Activated CD8-positive, alpha-beta T cell treated with anti-CD3 and anti-CD28 coated beads for 36 hours (primary cell): ENCODE results near the gene PIM2. TPM values are rescaled to one million over a fixed set of nuclear protein-coding genes. Genes with fewer than 3 reads are reported as not detected.

ENCODE experiments used
- ATAC-seq: fragments of 200-7000 bp; cut with Tn5 transposase; one replicate; pipeline ENCODE4 v1.10.0; 2021; ENCODE audit warnings: mild to moderate bottlenecking, moderate library complexity
- CTCF ChIA-PET: fragments of 350-600 bp; sonication (Branson Sonifier 250); formaldehyde crosslinking; loops from one replicate; lab custom pipeline; 2021; ENCODE audit warnings: antibody characterized with exemption; lab: Charles Lee
- POLR2A ChIA-PET: fragments of 350-600 bp; sonication (Branson Sonifier 250); formaldehyde crosslinking; loops from one replicate; lab custom pipeline; 2021; ENCODE audit warnings: antibody characterized with exemption; lab: Charles Lee
- DNase-seq: peaks from one replicate; pipeline ENCODE4 v3.0.0-alpha.2; 2020
- H3K27ac Mint-ChIP-seq: one replicate; pipeline ENCODE4 v1.8.0; 2021; ENCODE audit warnings: mild to moderate bottlenecking, mixed read lengths
- H3K27me3 Mint-ChIP-seq: one replicate; pipeline ENCODE4 v1.8.0; 2021; ENCODE audit warnings: mixed read lengths
- H3K36me3 Mint-ChIP-seq: one replicate; pipeline ENCODE4 v1.8.0; 2021; ENCODE audit warnings: low read depth, mixed read lengths
- H3K4me1 Mint-ChIP-seq: one replicate; pipeline ENCODE4 v1.8.0; 2021; ENCODE audit warnings: low read depth, mixed read lengths
- H3K4me3 Mint-ChIP-seq: one replicate; pipeline ENCODE4 v1.8.0; 2021; ENCODE audit warnings: mild to moderate bottlenecking, moderate library complexity, mixed read lengths
- H3K9me3 Mint-ChIP-seq: one replicate; pipeline ENCODE4 v1.8.0; 2021; ENCODE audit warnings: mixed read lengths
- CTCF ChIP-seq: fragments of 200-600 bp; IDR thresholded peaks from one replicate; pipeline ENCODE4 v1.8.0; 2022; ENCODE audit warnings: antibody characterized with exemption, mild to moderate bottlenecking
- intact Hi-C: fragments of 100-400 bp; cut with micrococcal nuclease; formaldehyde crosslinking; loops from one replicate; pipeline ENCODE4 v1.10.0; 2022
- total RNA-seq, 2 experiments: library from RNA; stranded (reverse); gene quantifications; one replicate each; pipeline ENCODE4 v1.2.3, GENCODE V29; 2021

PIM2 gene
- total RNA-seq, 2 experiments from 2014 or later, result 169 to 177 TPM

- no peak overlapping the region for H3K4me3 Mint-ChIP-seq
- DNase-seq (no peak), ATAC-seq (no peak)
- no peaks in the 10 kb centered on the region for H3K27me3 Mint-ChIP-seq
- intact Hi-C loops, result no loop called here
- ChIA-PET POLR2A (interaction anchor here (1.0 to 2.3 kb wide), 4 partner anchors 8 to 54 kb away, joined by 3 to 12 read pairs (median 3); partner anchors contain the start of gene SLC35A2), CTCF (no interaction called here)
- TF ChIP-seq CTCF, result no peak
- H3K4me1 Mint-ChIP-seq, result peaks cover 19% of the 10 kb centered on the region
- H3K36me3 Mint-ChIP-seq, result peaks cover 13% of the 10 kb centered on the region
- no peak overlapping the region for H3K27ac Mint-ChIP-seq
- no peaks in the 10 kb centered on the region for H3K9me3 Mint-ChIP-seq
These were observed 17.8 kb downstream of the PIM2 start for GRCh38 chrX:48901069-48901468.

- H3K36me3 Mint-ChIP-seq, result peaks cover 17% of the 10 kb centered on the region
- intact Hi-C loops, result no loop called here
- CTCF ChIA-PET, result interaction anchor here (0.7 to 1.3 kb wide), 3 partner anchors 14 to 250 kb away, joined by 3 to 5 read pairs (median 4); no protein-coding TSS in a partner anchor
- H3K9me3 Mint-ChIP-seq, result no peaks in the 10 kb centered on the region
- no peak for DNase-seq
- H3K27me3 Mint-ChIP-seq, result no peaks in the 10 kb centered on the region
- no peak overlapping the region for H3K27ac Mint-ChIP-seq
- TF ChIP-seq CTCF, result no peak
- ATAC-seq, result no peak
- H3K4me1 Mint-ChIP-seq, result peaks cover 28% of the 10 kb centered on the region
- peak overlapping the region; percentile 84 for H3K4me3 Mint-ChIP-seq
- POLR2A ChIA-PET, result interaction anchor here (2.0 kb wide), 1 partner anchor 43 kb away, joined by 7 read pairs; no protein-coding TSS in a partner anchor
These were observed 19.8 kb downstream of the PIM2 start for GRCh38 chrX:48899078-48899410.

- CTCF ChIA-PET, result interaction anchor here (0.6 to 1.6 kb wide), 5 partner anchors 40 to 266 kb away, joined by 3 to 6 read pairs (median 4); no protein-coding TSS in a partner anchor
- POLR2A ChIA-PET, result interaction anchor here (0.7 to 2.1 kb wide), 12 partner anchors 9 to 261 kb away, joined by 3 to 15 read pairs (median 4); partner anchors contain the start of gene SLC35A2
- Mint-ChIP-seq H3K9me3 (no peaks in the 10 kb centered on the region), H3K27ac (peak within 1 kb of the TSS; percentile 96), H3K4me1 (peaks cover 28% of the 10 kb centered on the region), H3K27me3 (no peaks in the 10 kb centered on the region), H3K4me3 (peak within 1 kb of the TSS; percentile 84), H3K36me3 (peaks cover 17% of the 10 kb centered on the region)
- intact Hi-C loops, result no loop called here
- DNase-seq (peak; percentile 91), ATAC-seq (peak; percentile 91)
- no peak for TF ChIP-seq CTCF
These were observed 21.1 kb downstream of the PIM2 start, which contains the start of the genes PQBP1 and TIMM17B for GRCh38 chrX:48897625-48898306. Gene PQBP1 (plus strand): TSS chrX:48897930. CDS start chrX:48898510, 580 bp downstream. Gene TIMM17B (minus strand): TSS chrX:48897768. CDS start chrX:48897749, 19 bp downstream.

- POLR2A ChIA-PET, result interaction anchor here (1.0 to 2.1 kb wide), 9 partner anchors 10 to 58 kb away, joined by 3 to 15 read pairs (median 4); partner anchors contain the start of gene SLC35A2
- H3K4me1 Mint-ChIP-seq, result peaks cover 28% of the 10 kb centered on the region
- H3K27ac Mint-ChIP-seq, result peak overlapping the region; percentile 96
- peak; percentile 67 for DNase-seq
- ATAC-seq, result peak; percentile 15
- CTCF ChIA-PET, result interaction anchor here (0.9 to 1.6 kb wide), 2 partner anchors 40 to 49 kb away, joined by 4 to 6 read pairs; no protein-coding TSS in a partner anchor
- peaks cover 17% of the 10 kb centered on the region for H3K36me3 Mint-ChIP-seq
- H3K9me3 Mint-ChIP-seq, result no peaks in the 10 kb centered on the region
- peak overlapping the region; percentile 84 for H3K4me3 Mint-ChIP-seq
- H3K27me3 Mint-ChIP-seq, result no peaks in the 10 kb centered on the region
- intact Hi-C loops, result no loop called here
- TF ChIP-seq CTCF, result no peak
These were observed 21.6 kb downstream of the PIM2 start for GRCh38 chrX:48897157-48897624.
